WTC11 (cell line): Measurements from ENCODE around the gene TMEM260. TPM values are rescaled to one million over a fixed set of nuclear protein-coding genes. Genes with fewer than 3 reads are reported as not detected.

Experiments
- ATAC-seq: fragments of 200-7000 bp; cut with Tn5 transposase; 2 replicates; pipeline ENCODE4 v1.10.0; 2021; ENCODE audit warnings: mild to moderate bottlenecking, moderate library complexity
- CTCF ChIA-PET: fragments of 300-600 bp; sonication (Branson Sonifier 250); formaldehyde crosslinking; loops from one replicate; lab custom pipeline; 2021; ENCODE audit warnings: antibody characterized with exemption; lab: Charles Lee
- POLR2A ChIA-PET: fragments of 350-600 bp; sonication (Branson Sonifier 250); formaldehyde crosslinking; loops from one replicate; lab custom pipeline; 2021; ENCODE audit warnings: antibody characterized with exemption; lab: Charles Lee
- DNase-seq: peaks from one replicate; pipeline ENCODE4 v3.0.0; 2021; ENCODE audit warnings: low spot score
- H3K27ac Mint-ChIP-seq: 2 replicates; pipeline ENCODE4 v1.8.0; 2021; ENCODE audit warnings: mixed read lengths
- H3K27me3 Mint-ChIP-seq: 2 replicates; pipeline ENCODE4 v1.8.0; 2021; ENCODE audit warnings: low read depth, mild to moderate bottlenecking, moderate library complexity, mixed read lengths
- H3K36me3 Mint-ChIP-seq: 2 replicates; pipeline ENCODE4 v1.8.0; 2021; ENCODE audit warnings: mixed read lengths
- H3K4me1 Mint-ChIP-seq: 2 replicates; pipeline ENCODE4 v1.8.0; 2022; ENCODE audit warnings: mixed read lengths
- H3K4me3 Mint-ChIP-seq: 2 replicates; pipeline ENCODE4 v1.8.0; 2021; ENCODE audit warnings: mild to moderate bottlenecking, moderate library complexity, mixed read lengths
- H3K9me3 Mint-ChIP-seq: 2 replicates; pipeline ENCODE4 v1.8.0; 2021; ENCODE audit warnings: mixed read lengths
- ARID4B ChIP-seq: sonication (generic); formaldehyde crosslinking; IDR thresholded peaks from 2 replicates; pipeline ENCODE4 v1.8.0; 2023; ENCODE audit warnings: missing genetic modification reagents, mild to moderate bottlenecking, borderline replicate concordance
- ATF2 ChIP-seq: sonication (generic); formaldehyde crosslinking; IDR thresholded peaks from 2 replicates; pipeline ENCODE4 v1.8.1; 2022; ENCODE audit warnings: low read depth, missing genetic modification reagents, borderline replicate concordance
- CBFB ChIP-seq: sonication (generic); formaldehyde crosslinking; IDR thresholded peaks from 2 replicates; pipeline ENCODE4 v1.8.1; 2022; ENCODE audit warnings: mild to moderate bottlenecking, low read depth, missing genetic modification reagents
- CREB1 ChIP-seq: sonication (generic); formaldehyde crosslinking; IDR thresholded peaks from 2 replicates; pipeline ENCODE4 v1.8.0; 2023; ENCODE audit warnings: mild to moderate bottlenecking, missing genetic modification reagents
- E2F1 ChIP-seq: sonication (generic); formaldehyde crosslinking; IDR thresholded peaks from 2 replicates; pipeline ENCODE4 v1.8.0; 2022; ENCODE audit warnings: mild to moderate bottlenecking, missing genetic modification reagents
- ERG ChIP-seq: fragments of 250-450 bp; sonication (Bioruptor Pico); IDR thresholded peaks from 2 replicates; pipeline ENCODE4 v1.8.0; 2021; ENCODE audit warnings: mild to moderate bottlenecking
- ETV6 ChIP-seq: sonication (generic); formaldehyde crosslinking; IDR thresholded peaks from 2 replicates; pipeline ENCODE4 v1.8.1; 2022; ENCODE audit warnings: mild to moderate bottlenecking, missing genetic modification reagents
- FOXK1 ChIP-seq: sonication (generic); formaldehyde crosslinking; IDR thresholded peaks from 2 replicates; pipeline ENCODE4 v1.8.0; 2022; ENCODE audit warnings: mild to moderate bottlenecking, moderate library complexity, missing genetic modification reagents
- GABPB1 ChIP-seq: sonication (generic); formaldehyde crosslinking; IDR thresholded peaks from 2 replicates; pipeline ENCODE4 v1.8.1; 2023; ENCODE audit warnings: mild to moderate bottlenecking, missing genetic modification reagents
- RELA ChIP-seq: sonication (generic); formaldehyde crosslinking; IDR thresholded peaks from 2 replicates; pipeline ENCODE4 v1.8.1; 2022; ENCODE audit warnings: missing genetic modification reagents, mild to moderate bottlenecking, borderline replicate concordance
- RORB ChIP-seq: fragments of 250-450 bp; sonication (Bioruptor Pico); IDR thresholded peaks from 2 replicates; pipeline ENCODE4 v1.9.0; 2021; ENCODE audit warnings: mild to moderate bottlenecking
- SMAD3 ChIP-seq: sonication (generic); formaldehyde crosslinking; IDR thresholded peaks from 2 replicates; pipeline ENCODE4 v1.8.0; 2022; ENCODE audit warnings: missing genetic modification reagents, mild to moderate bottlenecking, borderline replicate concordance
- TCF7 ChIP-seq: sonication (generic); formaldehyde crosslinking; IDR thresholded peaks from 2 replicates; pipeline ENCODE4 v1.8.0; 2022; ENCODE audit warnings: mild to moderate bottlenecking, low read depth, missing genetic modification reagents, moderate library complexity
- ZNF121 ChIP-seq: sonication (generic); formaldehyde crosslinking; IDR thresholded peaks from 2 replicates; pipeline ENCODE4 v1.8.0; 2023; ENCODE audit warnings: missing genetic modification reagents
- ZNF232 ChIP-seq: sonication (generic); formaldehyde crosslinking; IDR thresholded peaks from 2 replicates; pipeline ENCODE4 v1.8.0; 2022; ENCODE audit warnings: mild to moderate bottlenecking, missing genetic modification reagents
- ZNF423 ChIP-seq: fragments of 250-450 bp; sonication (Bioruptor Pico); IDR thresholded peaks from 2 replicates; pipeline ENCODE4 v2.1.2; 2022; ENCODE audit warnings: mild to moderate bottlenecking, moderate library complexity
- total RNA-seq: library from RNA; stranded (reverse); gene quantifications from 3 replicates; pipeline ENCODE4 v1.2.3, GENCODE V29; 2021

The TMEM260 gene
- total RNA-seq, 1 experiment from 2014 or later, result 17.9 TPM

- H3K9me3 Mint-ChIP-seq, result no peaks in the 10 kb centered on the region
- ChIA-PET CTCF (no interaction called here), POLR2A (no interaction called here)
- H3K4me3 Mint-ChIP-seq, result no peak overlapping the region
- TF ChIP-seq ERG (CRISPR knock-in tag) (no peak), GABPB1 (CRISPR knock-in tag) (no peak), RORB (no peak), TCF7 (CRISPR knock-in tag) (no peak), ETV6 (CRISPR knock-in tag) (no peak), RELA (CRISPR knock-in tag) (no peak), SMAD3 (CRISPR knock-in tag) (no peak), ZNF121 (CRISPR knock-in tag) (no peak)
- no peaks in the 10 kb centered on the region for H3K27me3 Mint-ChIP-seq
- ATAC-seq (no peak), DNase-seq (no peak)
- no peak overlapping the region for H3K27ac Mint-ChIP-seq
- peaks cover 7% of the 10 kb centered on the region for H3K4me1 Mint-ChIP-seq
- peaks cover 10% of the 10 kb centered on the region for H3K36me3 Mint-ChIP-seq
These were observed 14.8 kb downstream of the TMEM260 start for GRCh38 chr14:56594428-56594827.

GRCh38 chr14:56598519-56598918, 18.9 kb downstream of the TMEM260 start:
- no peak for DNase-seq
- H3K27ac Mint-ChIP-seq, result no peak overlapping the region
- ATAC-seq, result no peak
- H3K9me3 Mint-ChIP-seq, result no peaks in the 10 kb centered on the region
- H3K4me3 Mint-ChIP-seq, result no peak overlapping the region
- no peak for TF ChIP-seq ZNF423 (CRISPR knock-in tag)
- TF ChIP-seq ZNF121 (CRISPR knock-in tag), result no peak
- no peak for TF ChIP-seq CBFB (CRISPR knock-in tag)
- TF ChIP-seq E2F1 (CRISPR knock-in tag), result no peak
- TF ChIP-seq FOXK1 (CRISPR knock-in tag), result no peak
- no peaks in the 10 kb centered on the region for H3K27me3 Mint-ChIP-seq
- H3K4me1 Mint-ChIP-seq, result no peaks in the 10 kb centered on the region
- ChIA-PET CTCF (interaction anchor here (1.2 to 1.5 kb wide), 2 partner anchors 8 to 19 kb away, joined by 3 to 5 read pairs; partner anchors contain the start of gene TMEM260), POLR2A (no interaction called here)
- H3K36me3 Mint-ChIP-seq, result peaks cover 5% of the 10 kb centered on the region

- H3K9me3 Mint-ChIP-seq, result no peaks in the 10 kb centered on the region
- TF ChIP-seq ARID4B (CRISPR knock-in tag) (no peak), ATF2 (no peak), ZNF232 (no peak), CREB1 (no peak)
- TF ChIP-seq, all 79 proteins: peak for 0
- no peak for DNase-seq
- H3K27me3 Mint-ChIP-seq, result no peaks in the 10 kb centered on the region
- ChIA-PET CTCF (no interaction called here), POLR2A (no interaction called here)
- H3K27ac Mint-ChIP-seq, result no peak overlapping the region
- H3K4me1 Mint-ChIP-seq, result no peaks in the 10 kb centered on the region
- peaks cover 2% of the 10 kb centered on the region; the same call in 1 of the 2 replicates for H3K36me3 Mint-ChIP-seq
- ATAC-seq, result no peak
- H3K4me3 Mint-ChIP-seq, result no peak overlapping the region
These were observed 24.1 kb downstream of the TMEM260 start for GRCh38 chr14:56603648-56604047.
